RWPE2 (cell line): Measurements from ENCODE around the gene TCF7L2.

Experiments
- ATAC-seq: fragments of 200-7000 bp; cut with Tn5 transposase; 3 replicates; pipeline ENCODE4 v1.9.1; 2021; ENCODE audit warnings: low read depth
- DNase-seq: peaks from one replicate; pipeline ENCODE4 v3.0.0-alpha.2; 2020; ENCODE audit warnings: low spot score
- H3K27ac ChIP-seq: fragments of 450-650 bp; 2 replicates; pipeline ENCODE4 v1.5.1; 2017; ENCODE audit warnings: mild to moderate bottlenecking; ENCODE audit not compliant: poor library complexity, severe bottlenecking
- H3K27me3 ChIP-seq: fragments of 250-450 bp; sonication (Bioruptor Pico); 2 replicates; pipeline ENCODE4 v1.5.1; 2021; ENCODE audit warnings: mild to moderate bottlenecking, moderate library complexity; ENCODE audit not compliant: insufficient read depth, poor library complexity, severe bottlenecking
- H3K36me3 ChIP-seq: fragments of 250-450 bp; sonication (Bioruptor Pico); 2 replicates; pipeline ENCODE4 v1.5.1; 2020; ENCODE audit warnings: low read depth, mild to moderate bottlenecking, moderate library complexity
- H3K4me1 ChIP-seq: fragments of 250-450 bp; sonication (Bioruptor Pico); 2 replicates; pipeline ENCODE4 v1.5.1; 2021; ENCODE audit warnings: mild to moderate bottlenecking, moderate library complexity; ENCODE audit not compliant: insufficient read depth, poor library complexity, severe bottlenecking
- H3K4me3 ChIP-seq: fragments of 250-450 bp; sonication (Bioruptor Pico); 2 replicates; pipeline ENCODE4 v1.5.1; 2021; ENCODE audit warnings: mild to moderate bottlenecking, moderate library complexity; ENCODE audit not compliant: severe bottlenecking
- H3K9me3 ChIP-seq: fragments of 250-450 bp; sonication (Bioruptor Pico); 2 replicates; pipeline ENCODE4 v1.5.1; 2021; ENCODE audit warnings: mild to moderate bottlenecking, moderate library complexity; ENCODE audit not compliant: severe bottlenecking
- TF ChIP-seq, protein P1 (sequence below): fragments of 450-650 bp; IDR thresholded peaks from one replicate; pipeline ENCODE4 v1.5.1; 2017; ENCODE audit warnings: mild to moderate bottlenecking, moderate library complexity; ENCODE audit not compliant: poor library complexity, severe bottlenecking

TCF7L2 gene

GRCh38 chr10:113030453-113030852 lies 80.4 kb downstream of the TCF7L2 start:
- Histone ChIP-seq H3K9me3 (no peaks in the 10 kb centered on the region), H3K4me1 (peaks cover 14% of the 10 kb centered on the region), H3K4me3 (no peak overlapping the region), H3K36me3 (peaks cover 3% of the 10 kb centered on the region; the same call in 1 of the 2 replicates), H3K27me3 (no peaks in the 10 kb centered on the region), H3K27ac (no peak overlapping the region)
- no peak for DNase-seq
- TF ChIP-seq, protein P1, sequence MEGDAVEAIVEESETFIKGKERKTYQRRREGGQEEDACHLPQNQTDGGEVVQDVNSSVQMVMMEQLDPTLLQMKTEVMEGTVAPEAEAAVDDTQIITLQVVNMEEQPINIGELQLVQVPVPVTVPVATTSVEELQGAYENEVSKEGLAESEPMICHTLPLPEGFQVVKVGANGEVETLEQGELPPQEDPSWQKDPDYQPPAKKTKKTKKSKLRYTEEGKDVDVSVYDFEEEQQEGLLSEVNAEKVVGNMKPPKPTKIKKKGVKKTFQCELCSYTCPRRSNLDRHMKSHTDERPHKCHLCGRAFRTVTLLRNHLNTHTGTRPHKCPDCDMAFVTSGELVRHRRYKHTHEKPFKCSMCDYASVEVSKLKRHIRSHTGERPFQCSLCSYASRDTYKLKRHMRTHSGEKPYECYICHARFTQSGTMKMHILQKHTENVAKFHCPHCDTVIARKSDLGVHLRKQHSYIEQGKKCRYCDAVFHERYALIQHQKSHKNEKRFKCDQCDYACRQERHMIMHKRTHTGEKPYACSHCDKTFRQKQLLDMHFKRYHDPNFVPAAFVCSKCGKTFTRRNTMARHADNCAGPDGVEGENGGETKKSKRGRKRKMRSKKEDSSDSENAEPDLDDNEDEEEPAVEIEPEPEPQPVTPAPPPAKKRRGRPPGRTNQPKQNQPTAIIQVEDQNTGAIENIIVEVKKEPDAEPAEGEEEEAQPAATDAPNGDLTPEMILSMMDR = no peak
- ATAC-seq = no peak

DNA sequence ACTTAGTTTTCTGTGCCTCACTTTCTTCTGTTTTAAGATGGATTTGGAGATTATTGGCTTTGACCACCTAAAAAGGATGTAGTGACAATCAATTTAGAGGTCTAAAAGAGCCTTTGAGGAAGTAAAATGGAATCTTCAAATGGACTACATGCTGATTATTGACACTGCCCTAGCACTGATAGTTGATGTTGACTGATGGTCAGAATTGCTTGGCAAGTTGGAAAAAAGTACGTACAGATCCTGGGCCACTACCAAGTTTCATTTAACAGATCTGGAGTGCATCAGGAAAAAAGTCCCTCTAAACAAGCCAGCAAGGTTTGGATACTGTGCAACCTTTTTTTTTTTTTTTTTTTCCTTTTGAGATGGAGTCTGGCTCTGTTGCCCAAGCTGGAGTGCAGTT lies 81.1 kb downstream of the TCF7L2 start:
- Histone ChIP-seq H3K4me1 (peaks cover 14% of the 10 kb centered on the region), H3K9me3 (no peaks in the 10 kb centered on the region), H3K36me3 (peaks cover 5% of the 10 kb centered on the region; the same call in 1 of the 2 replicates)

DNA sequence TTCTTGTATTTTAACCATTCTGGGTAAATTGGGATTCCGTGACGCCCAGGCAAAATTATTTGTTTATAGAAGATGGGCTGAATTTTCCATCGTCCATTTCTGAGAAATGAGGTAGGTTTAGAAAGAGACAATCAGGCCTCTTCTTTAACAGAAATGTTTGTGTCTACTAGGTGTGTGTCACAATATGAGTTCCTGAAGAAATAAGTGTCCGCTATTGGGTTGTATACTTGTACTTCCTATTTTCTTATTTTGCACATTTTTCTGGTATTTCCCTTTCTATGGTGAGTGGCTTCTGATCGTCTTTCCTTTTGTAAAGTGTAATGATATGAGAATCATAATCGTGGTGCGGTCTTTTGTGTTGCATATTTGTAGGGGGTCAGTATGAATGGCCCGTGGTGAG lies 83.9 kb downstream of the TCF7L2 start:
- ATAC-seq (no peak), DNase-seq (no peak)
- no peak overlapping the region for H3K27ac ChIP-seq
- TF ChIP-seq, protein P1 = no peak
- no peaks in the 10 kb centered on the region for H3K9me3 ChIP-seq
- H3K4me1 ChIP-seq = no peaks in the 10 kb centered on the region
- H3K4me3 ChIP-seq = no peak overlapping the region
- peaks cover 5% of the 10 kb centered on the region; the same call in 1 of the 2 replicates for H3K36me3 ChIP-seq
- no peaks in the 10 kb centered on the region for H3K27me3 ChIP-seq

More for the DNA sequence above, 81.1 kb downstream of the TCF7L2 start:
- H3K27me3 ChIP-seq = no peaks in the 10 kb centered on the region
- DNase-seq (no peak), ATAC-seq (no peak)
- TF ChIP-seq, protein P1 = no peak
- no peak overlapping the region for H3K4me3 ChIP-seq
- H3K27ac ChIP-seq = no peak overlapping the region

GRCh38 chr10:113035732-113036312 lies 85.8 kb downstream of the TCF7L2 start:
- Histone ChIP-seq H3K9me3 (no peaks in the 10 kb centered on the region), H3K4me3 (no peak overlapping the region), H3K27ac (no peak overlapping the region), H3K27me3 (no peaks in the 10 kb centered on the region), H3K36me3 (peaks cover 18% of the 10 kb centered on the region), H3K4me1 (no peaks in the 10 kb centered on the region)
- ATAC-seq (no peak), DNase-seq (no peak)
- TF ChIP-seq, protein P1 = no peak

DNA sequence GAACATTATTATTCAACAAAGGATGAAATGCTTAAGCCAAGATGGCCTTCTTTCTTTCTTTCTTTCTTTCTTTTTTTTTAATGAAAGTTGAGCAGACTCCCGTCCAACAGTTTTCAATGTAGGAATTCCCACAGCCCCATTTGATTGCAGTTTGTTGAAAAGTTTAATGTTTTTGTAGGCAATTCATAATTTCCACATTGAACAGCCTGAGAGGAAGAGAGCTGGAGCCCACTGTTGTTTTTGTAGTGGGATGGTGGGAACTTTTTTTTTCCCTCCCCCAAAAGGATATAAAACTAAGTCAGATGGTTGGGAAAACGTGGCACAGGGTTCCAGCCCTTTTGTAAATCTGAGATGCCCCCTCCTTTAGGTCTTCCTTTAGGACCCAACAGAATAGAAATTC lies 86.6 kb downstream of the TCF7L2 start:
- TF ChIP-seq, protein P1 = no peak
- ATAC-seq = no peak
- peaks cover 20% of the 10 kb centered on the region for H3K36me3 ChIP-seq
- no peaks in the 10 kb centered on the region for H3K9me3 ChIP-seq
- H3K4me3 ChIP-seq = no peak overlapping the region
- H3K4me1 ChIP-seq = no peaks in the 10 kb centered on the region
- DNase-seq = no peak
- no peak overlapping the region for H3K27ac ChIP-seq
- H3K27me3 ChIP-seq = no peaks in the 10 kb centered on the region
